GM12878 (cell line): ENCODE data around the gene SKAP1. TPM values are rescaled to one million over a fixed set of nuclear protein-coding genes. Genes with fewer than 3 reads are reported as not detected.

Experiments
- ATAC-seq: fragments of 200-7000 bp; cut with Tn5 transposase; 3 replicates; pipeline ENCODE4 v1.9.1; 2020; ENCODE audit warnings: mild to moderate bottlenecking, moderate library complexity
- BruUV-seq: library from RNA; stranded (reverse); fragments of 400-500 nt; replicated peaks from 2 replicates; lab custom pipeline; 2021; lab: Mats Ljungman, UMichigan
- CTCF ChIA-PET: fragments of 300-600 bp; sonication (Branson Sonifier 250); formaldehyde crosslinking; extraction: SDS; loops from one replicate; lab custom pipeline; 2021; ENCODE audit warnings: inconsistent platforms; lab: Yijun Ruan, JAX
- POLR2A ChIA-PET: fragments of 350-600 bp; formaldehyde crosslinking; extraction: SDS; loops from one replicate; lab custom pipeline; 2021; ENCODE audit warnings: inconsistent platforms; lab: Charles Lee
- RAD21 ChIA-PET: fragments of 300-600 bp; sonication (Branson Sonifier 250); formaldehyde crosslinking; loops from one replicate; lab custom pipeline; 2023; ENCODE audit warnings: antibody characterized with exemption; ENCODE audit not compliant: unreplicated experiment; lab: Charles Lee
- SMC1A ChIA-PET: fragments of 300-600 bp; sonication (Branson Sonifier 250); formaldehyde crosslinking; loops from one replicate; lab custom pipeline; 2023; ENCODE audit not compliant: unreplicated experiment, uncharacterized antibody; lab: Charles Lee
- DNase-seq: peaks from one replicate; pipeline ENCODE4 v3.0.0-alpha.2; 2011; ENCODE audit warnings: low read depth, low spot score
- FAIRE-seq: peaks from 3 replicates; lab custom pipeline; 2011; peaks lifted over from hg19 to GRCh38; lab: Jason Lieb, UNC
- H2AFZ ChIP-seq: 2 replicates; pipeline ENCODE4 v1.6.0; 2011; ENCODE audit warnings: low read depth, low read length, control low read depth; ENCODE audit not compliant: control insufficient read depth
- H3K27ac ChIP-seq: 2 replicates; pipeline ENCODE4 v1.5.1; 2011; ENCODE audit warnings: control low read depth; ENCODE audit not compliant: control insufficient read depth, insufficient read depth
- H3K27me3 ChIP-seq, 2 experiments: replicated peaks in 1 of 2; 2 replicates each; pipeline versions ENCODE4 v1.6.0 to v1.6.1; 2011; ENCODE audit warnings: low read length in 1 of 2; ENCODE audit not compliant: control insufficient read depth in 2 of 2, insufficient read depth in 2 of 2
- H3K36me3 ChIP-seq, 2 experiments: 2 replicates each; pipeline ENCODE4 v1.5.1; 2011; ENCODE audit warnings: low read length in 1 of 2; ENCODE audit not compliant: control insufficient read depth in 2 of 2, insufficient read depth in 2 of 2
- H3K4me1 ChIP-seq: 2 replicates; pipeline ENCODE4 v1.6.1; 2011; ENCODE audit warnings: mild to moderate bottlenecking, low read length, moderate library complexity, mixed read lengths; ENCODE audit not compliant: control insufficient read depth, insufficient read depth
- H3K4me2 ChIP-seq: 2 replicates; pipeline ENCODE4 v1.6.0; 2011; ENCODE audit warnings: control low read depth; ENCODE audit not compliant: control insufficient read depth, insufficient read depth
- H3K4me3 ChIP-seq: fragments of 200-600 bp; sonication (generic); 2 replicates; pipeline ENCODE4 v1.5.1; 2016
- H3K79me2 ChIP-seq: 2 replicates; pipeline ENCODE4 v1.6.0; 2011; ENCODE audit warnings: low read length; ENCODE audit not compliant: control insufficient read depth, insufficient read depth
- H3K9ac ChIP-seq: 2 replicates; pipeline ENCODE4 v1.8.0; 2011; ENCODE audit warnings: low read length, control low read depth, mixed read lengths; ENCODE audit not compliant: control insufficient read depth, insufficient read depth
- H3K9me3 ChIP-seq: replicated peaks from 3 replicates; pipeline ENCODE4 v1.5.1; 2011; ENCODE audit warnings: mild to moderate bottlenecking, low read length; ENCODE audit not compliant: control insufficient read depth, insufficient read depth
- H4K20me1 ChIP-seq: 2 replicates; pipeline ENCODE4 v1.6.0; 2011; ENCODE audit not compliant: control insufficient read depth, insufficient read depth
- BMI1 ChIP-seq: fragments of 450-650 bp; IDR thresholded peaks from 2 replicates; pipeline ENCODE4 v1.6.1; 2016; ENCODE audit warnings: mild to moderate bottlenecking, moderate library complexity, borderline replicate concordance
- CBX3 ChIP-seq: fragments of 200-600 bp; sonication (generic); IDR thresholded peaks from 2 replicates; pipeline ENCODE4 v1.6.1; 2016; ENCODE audit warnings: low read depth, borderline replicate concordance
- CREM ChIP-seq: IDR thresholded peaks from 2 replicates; pipeline ENCODE4 v1.6.1; 2014; ENCODE audit warnings: antibody characterized with exemption, low read depth
- GABPA ChIP-seq: IDR thresholded peaks from 2 replicates; pipeline ENCODE4 v1.6.1; 2014; ENCODE audit warnings: antibody characterized with exemption, low read depth, mild to moderate bottlenecking, inconsistent platforms
- IKZF2 ChIP-seq, 2 experiments: fragments of 450-650 bp; IDR thresholded peaks; 2 replicates each; pipeline ENCODE4 v1.6.1; 2017; ENCODE audit warnings: mild to moderate bottlenecking in 2 of 2, moderate library complexity in 2 of 2
- JUNB ChIP-seq: IDR thresholded peaks from 2 replicates; pipeline ENCODE4 v1.6.1; 2016; ENCODE audit warnings: antibody characterized with exemption, mild to moderate bottlenecking
- MYB ChIP-seq: fragments of 150-350 bp; IDR thresholded peaks from 2 replicates; pipeline ENCODE4 v1.6.1; 2014; ENCODE audit warnings: mild to moderate bottlenecking, low read depth, low read length, borderline replicate concordance
- MYC ChIP-seq: IDR thresholded peaks from 2 replicates; pipeline ENCODE4 v1.6.1; 2011; ENCODE audit warnings: mild to moderate bottlenecking, low read length, moderate library complexity, inconsistent platforms; ENCODE audit not compliant: insufficient read depth, insufficient replicate concordance, insufficient read length, severe bottlenecking
- NFXL1 ChIP-seq: fragments of 450-650 bp; IDR thresholded peaks from 2 replicates; pipeline ENCODE4 v1.6.1; 2017; ENCODE audit warnings: antibody characterized with exemption, mild to moderate bottlenecking, borderline replicate concordance
- PAX8 ChIP-seq: fragments of 450-650 bp; IDR thresholded peaks from 2 replicates; pipeline ENCODE4 v1.6.1; 2017; ENCODE audit warnings: mild to moderate bottlenecking, moderate library complexity
- SREBF2 ChIP-seq: IDR thresholded peaks from 2 replicates; pipeline ENCODE4 v1.6.1; 2012; ENCODE audit warnings: mild to moderate bottlenecking, low read length
- TARDBP ChIP-seq: IDR thresholded peaks from 2 replicates; pipeline ENCODE4 v1.6.1; 2016; ENCODE audit warnings: borderline replicate concordance
- TCF12 ChIP-seq: IDR thresholded peaks from 2 replicates; pipeline ENCODE4 v1.6.1; 2011; ENCODE audit warnings: low read depth, mild to moderate bottlenecking, low read length
- ZNF274 ChIP-seq: IDR thresholded peaks from one replicate; pipeline ENCODE4 v1.8.0; 2011; ENCODE audit not compliant: insufficient read length, insufficient read depth
- WGBS: methylation state at CpG from one replicate; pipeline ENCODE4 v1.1.6; 2016; ENCODE audit warnings: low lambda C conversion rate; ENCODE audit not compliant: insufficient replicate concordance, insufficient coverage; ENCODE audit errors: missing lambda C conversion rate; 5-methylcytosine and 5-hydroxymethylcytosine counted together
- in situ Hi-C: fragments of 300-500 bp; cut with MboI; formaldehyde crosslinking; loops from 9 replicates; pipeline ENCODE4 v1.14.3; 2018; ENCODE audit warnings: mixed read lengths
- intact Hi-C: fragments of 100-400 bp; cut with micrococcal nuclease; formaldehyde crosslinking; loops from one replicate; pipeline ENCODE4 v1.14.2; 2022; ENCODE audit not compliant: unreplicated experiment
- polyA plus RNA-seq, 11 experiments: library from polyadenylated mRNA; depleted of rRNA in 4 of 11; unstranded in 6 of 11; stranded (reverse) in 5 of 11; fragments of >200 nt; fragmentation: Nextera tagmentation in 4 of 11; fragmentation: Illumina TruSeq in 1 of 11; extraction: Ambion mirVana in 4 of 11; extraction: Trizol in 1 of 11; gene quantifications; 1 replicate in 1 of 11; 2 replicates in 10 of 11; pipeline versions ENCODE4 v1.2.1 to v1.2.3, GENCODE V29; 2011 to 2016; ENCODE audit warnings: inconsistent platforms in 2 of 11, missing spikeins in 2 of 11, low read depth in 1 of 11
- total RNA-seq, 4 experiments: library from RNA; depleted of rRNA in 3 of 4; stranded (reverse); fragments of >200 nt in 3 of 4; fragmentation: Illumina TruSeq in 1 of 4; extraction: Trizol in 1 of 4; gene quantifications; 2 replicates each; pipeline versions ENCODE4 v1.2.1 to v1.2.3, GENCODE V29; 2013 to 2021
- TF ChIP-seq, protein P1 (sequence below): IDR thresholded peaks from 2 replicates; pipeline ENCODE4 v1.6.1; 2012; ENCODE audit warnings: low read depth, low read length, improper control_type of control experiment
- TF ChIP-seq, protein P2 (sequence below): fragments of 450-650 bp; formaldehyde crosslinking; IDR thresholded peaks from 2 replicates; pipeline ENCODE4 v1.4.0; 2022; ENCODE audit warnings: mild to moderate bottlenecking, moderate library complexity
- TF ChIP-seq, protein P3 (sequence below): IDR thresholded peaks from 2 replicates; pipeline ENCODE4 v1.6.1; 2012; ENCODE audit warnings: low read length, inconsistent platforms

The SKAP1 gene
- total and polyA plus RNA-seq, 10 of the 15 experiments (the other 5 are each of a cell fraction or from before 2014, with no cell fraction given) = 17.1 to 97.6 (median 35.9) TPM

DNA sequence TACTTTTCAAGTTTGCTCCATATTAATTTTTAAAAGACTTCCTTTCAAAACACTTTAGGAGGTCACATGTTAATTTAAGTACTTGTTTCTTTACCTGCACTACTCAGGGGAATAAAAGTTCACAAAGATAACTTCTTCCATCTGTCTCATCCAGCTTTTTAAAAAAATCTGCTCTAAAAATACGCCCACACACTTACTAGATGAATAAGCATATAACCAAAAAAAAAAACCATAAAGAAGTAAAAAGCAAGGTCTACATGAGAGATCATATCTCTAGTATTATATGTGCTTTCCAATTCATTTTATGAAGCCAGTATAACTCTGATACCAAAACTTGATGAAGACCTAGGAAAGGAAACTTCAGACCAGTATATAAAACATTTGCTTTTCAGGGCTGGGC, 17.2 kb downstream of the SKAP1 start:
- WGBS = 0% methylated on average over 1 of the region's 1 CpG
- H3K27me3 ChIP-seq = no peaks in the 10 kb centered on the region
- no peak for DNase-seq
- H3K79me2 ChIP-seq = peaks cover 31% of the 10 kb centered on the region
- intact Hi-C loops = no loop called here
- H3K27ac ChIP-seq = peak overlapping the region; percentile 25; the same call in 1 of the 2 replicates
- CTCF ChIA-PET = interaction anchor here (0.6 to 1.9 kb wide), 9 partner anchors 13 to 1182 kb away, joined by 3 to 5 read pairs (median 3); partner anchors contain the start of gene ATP5MC1
- no TSS peak for BruUV-seq
- no peak for FAIRE-seq
- peaks cover 14% of the 10 kb centered on the region for H3K4me1 ChIP-seq
- RAD21 ChIA-PET = interaction anchor here (0.7 to 6.6 kb wide), 10 partner anchors 9 to 60 kb away, joined by 3 to 45 read pairs (median 4); no protein-coding TSS in a partner anchor
- SMC1A ChIA-PET = interaction anchor here (0.7 to 3.3 kb wide), 21 partner anchors 11 to 1348 kb away, joined by 3 to 23 read pairs (median 4); no protein-coding TSS in a partner anchor
- no peak; the same call in 1 of the 3 replicates for ATAC-seq
- H3K36me3 ChIP-seq = peaks cover 0 to 2% of the 10 kb centered on the region in 2 experiments; a peak in 2 of 4 replicates
- no peak overlapping the region for H2AFZ ChIP-seq
- in situ Hi-C loops = no loop called here
- H3K4me3 ChIP-seq = no peak overlapping the region
- no peak overlapping the region for H3K9ac ChIP-seq
- H3K4me2 ChIP-seq = peak overlapping the region; percentile 56
- POLR2A ChIA-PET = interaction anchor here (0.5 to 3.3 kb wide), 14 partner anchors 11 to 78 kb away, joined by 3 to 18 read pairs (median 4); no protein-coding TSS in a partner anchor
- H3K9me3 ChIP-seq = no peaks in the 10 kb centered on the region
- H4K20me1 ChIP-seq = no peaks in the 10 kb centered on the region
- TF ChIP-seq, protein P1, sequence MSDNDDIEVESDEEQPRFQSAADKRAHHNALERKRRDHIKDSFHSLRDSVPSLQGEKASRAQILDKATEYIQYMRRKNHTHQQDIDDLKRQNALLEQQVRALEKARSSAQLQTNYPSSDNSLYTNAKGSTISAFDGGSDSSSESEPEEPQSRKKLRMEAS = no peak
- TF ChIP-seq IKZF2 (IDR thresholded peaks at IDR 0.05) (no peak), JUNB (peak; percentile 82), GABPA (no peak), MYB (no peak), BMI1 (no peak), ZNF274 (no peak), PAX8 (no peak), TARDBP (no peak), NFXL1 (no peak), CREM (peak; percentile 34; the same call in 1 of the 2 replicates), MYC (no peak), SREBF2 (no peak), CBX3 (no peak), TCF12 (no peak)
- TF ChIP-seq, protein P2, sequence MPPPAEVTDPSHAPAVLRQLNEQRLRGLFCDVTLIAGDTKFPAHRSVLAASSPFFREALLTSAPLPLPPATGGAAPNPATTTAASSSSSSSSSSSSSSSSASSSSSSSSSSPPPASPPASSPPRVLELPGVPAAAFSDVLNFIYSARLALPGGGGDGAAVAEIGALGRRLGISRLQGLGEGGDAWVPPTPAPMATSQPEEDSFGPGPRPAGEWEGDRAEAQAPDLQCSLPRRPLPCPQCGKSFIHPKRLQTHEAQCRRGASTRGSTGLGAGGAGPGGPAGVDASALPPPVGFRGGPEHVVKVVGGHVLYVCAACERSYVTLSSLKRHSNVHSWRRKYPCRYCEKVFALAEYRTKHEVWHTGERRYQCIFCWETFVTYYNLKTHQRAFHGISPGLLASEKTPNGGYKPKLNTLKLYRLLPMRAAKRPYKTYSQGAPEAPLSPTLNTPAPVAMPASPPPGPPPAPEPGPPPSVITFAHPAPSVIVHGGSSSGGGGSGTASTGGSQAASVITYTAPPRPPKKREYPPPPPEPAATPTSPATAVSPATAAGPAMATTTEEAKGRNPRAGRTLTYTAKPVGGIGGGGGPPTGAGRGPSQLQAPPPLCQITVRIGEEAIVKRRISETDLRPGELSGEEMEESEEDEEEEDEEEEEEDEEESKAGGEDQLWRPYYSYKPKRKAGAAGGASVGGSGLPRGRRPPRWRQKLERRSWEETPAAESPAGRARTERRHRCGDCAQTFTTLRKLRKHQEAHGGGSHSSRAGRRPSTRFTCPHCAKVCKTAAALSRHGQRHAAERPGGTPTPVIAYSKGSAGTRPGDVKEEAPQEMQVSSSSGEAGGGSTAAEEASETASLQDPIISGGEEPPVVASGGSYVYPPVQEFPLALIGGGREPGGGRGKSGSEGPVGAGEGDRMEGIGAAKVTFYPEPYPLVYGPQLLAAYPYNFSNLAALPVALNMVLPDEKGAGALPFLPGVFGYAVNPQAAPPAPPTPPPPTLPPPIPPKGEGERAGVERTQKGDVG (CRISPR knock-in tag) = no peak
- TF ChIP-seq, protein P3, sequence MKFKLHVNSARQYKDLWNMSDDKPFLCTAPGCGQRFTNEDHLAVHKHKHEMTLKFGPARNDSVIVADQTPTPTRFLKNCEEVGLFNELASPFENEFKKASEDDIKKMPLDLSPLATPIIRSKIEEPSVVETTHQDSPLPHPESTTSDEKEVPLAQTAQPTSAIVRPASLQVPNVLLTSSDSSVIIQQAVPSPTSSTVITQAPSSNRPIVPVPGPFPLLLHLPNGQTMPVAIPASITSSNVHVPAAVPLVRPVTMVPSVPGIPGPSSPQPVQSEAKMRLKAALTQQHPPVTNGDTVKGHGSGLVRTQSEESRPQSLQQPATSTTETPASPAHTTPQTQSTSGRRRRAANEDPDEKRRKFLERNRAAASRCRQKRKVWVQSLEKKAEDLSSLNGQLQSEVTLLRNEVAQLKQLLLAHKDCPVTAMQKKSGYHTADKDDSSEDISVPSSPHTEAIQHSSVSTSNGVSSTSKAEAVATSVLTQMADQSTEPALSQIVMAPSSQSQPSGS = peak; percentile 33; the same call in 1 of the 2 replicates
